Sigmoid colon (tissue), 4 donors: ENCODE measurements around the gene HMBS.

Experiments
- EP300 ChIP-seq, 4 donors: sonication (generic); formaldehyde crosslinking; IDR thresholded peaks; one replicate each; pipeline ENCODE4 v1.6.1; 2017; ENCODE audit warnings: antibody characterized with exemption in 4 of 4
- POLR2A ChIP-seq, 2 donors: fragments of 450-650 bp; IDR thresholded peaks; one replicate each; pipeline ENCODE4 v1.6.1; 2016; ENCODE audit warnings: antibody characterized with exemption in 2 of 2, mild to moderate bottlenecking in 2 of 2, moderate library complexity in 2 of 2
- POLR2AphosphoS5 ChIP-seq, 4 donors: sonication (generic); formaldehyde crosslinking; IDR thresholded peaks; one replicate each; pipeline ENCODE4 v1.6.1; 2017; ENCODE audit warnings: antibody characterized with exemption in 4 of 4
- TF ChIP-seq, protein P1 (sequence below), 4 experiments: fragments of 450-650 bp in 3 of 4; fragments of 200-600 bp in 1 of 4; IDR thresholded peaks; one replicate each; pipeline ENCODE4 v1.5.1; 2016 to 2019; ENCODE audit warnings: antibody characterized with exemption in 4 of 4, mild to moderate bottlenecking in 3 of 4, moderate library complexity in 2 of 4

DNA sequence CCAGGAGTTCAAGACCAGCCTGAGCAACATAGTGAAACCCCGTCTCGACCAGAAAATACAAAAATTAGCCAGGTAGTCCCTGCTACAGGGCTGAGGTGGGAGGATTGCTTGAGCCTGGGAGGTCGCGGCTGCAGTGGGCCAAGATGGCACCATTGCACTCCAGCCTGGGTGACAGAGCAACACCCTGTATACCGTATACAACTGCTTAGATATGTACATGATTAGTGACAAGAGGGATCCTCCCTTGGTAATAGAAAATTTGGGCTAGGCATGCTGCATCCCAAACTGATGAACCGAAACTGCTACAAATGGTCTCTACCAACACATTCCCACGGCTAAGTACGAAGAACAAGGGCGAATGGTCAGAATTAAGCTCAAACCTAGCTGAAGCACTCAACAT, 41.8 kb upstream of the HMBS start:
- TF ChIP-seq POLR2A (IDR thresholded peaks at IDR 0.05) (no peak), POLR2AphosphoS5 (IDR thresholded peaks at IDR 0.05) (no peak), EP300 (IDR thresholded peaks at IDR 0.05) (no peak)
- TF ChIP-seq, protein P1, sequence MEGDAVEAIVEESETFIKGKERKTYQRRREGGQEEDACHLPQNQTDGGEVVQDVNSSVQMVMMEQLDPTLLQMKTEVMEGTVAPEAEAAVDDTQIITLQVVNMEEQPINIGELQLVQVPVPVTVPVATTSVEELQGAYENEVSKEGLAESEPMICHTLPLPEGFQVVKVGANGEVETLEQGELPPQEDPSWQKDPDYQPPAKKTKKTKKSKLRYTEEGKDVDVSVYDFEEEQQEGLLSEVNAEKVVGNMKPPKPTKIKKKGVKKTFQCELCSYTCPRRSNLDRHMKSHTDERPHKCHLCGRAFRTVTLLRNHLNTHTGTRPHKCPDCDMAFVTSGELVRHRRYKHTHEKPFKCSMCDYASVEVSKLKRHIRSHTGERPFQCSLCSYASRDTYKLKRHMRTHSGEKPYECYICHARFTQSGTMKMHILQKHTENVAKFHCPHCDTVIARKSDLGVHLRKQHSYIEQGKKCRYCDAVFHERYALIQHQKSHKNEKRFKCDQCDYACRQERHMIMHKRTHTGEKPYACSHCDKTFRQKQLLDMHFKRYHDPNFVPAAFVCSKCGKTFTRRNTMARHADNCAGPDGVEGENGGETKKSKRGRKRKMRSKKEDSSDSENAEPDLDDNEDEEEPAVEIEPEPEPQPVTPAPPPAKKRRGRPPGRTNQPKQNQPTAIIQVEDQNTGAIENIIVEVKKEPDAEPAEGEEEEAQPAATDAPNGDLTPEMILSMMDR (IDR thresholded peaks at IDR 0.05) = no peak
